Ovary (tissue), 3 donors: ENCODE results near the gene AKR1E2.

Experiments used
- EP300 ChIP-seq: sonication (generic); formaldehyde crosslinking; IDR thresholded peaks from one replicate; pipeline ENCODE4 v1.6.1; 2017; ENCODE audit warnings: antibody characterized with exemption
- TF ChIP-seq, protein P1 (sequence below), 3 donors: fragments of 450-650 bp in 2 of 3; fragments of 200-600 bp in 1 of 3; IDR thresholded peaks; one replicate each; pipeline versions ENCODE4 v1.5.1 to v1.8.0; 2016 to 2022; ENCODE audit warnings: antibody characterized with exemption in 3 of 3, mild to moderate bottlenecking in 1 of 3
- donor health status: DM: no; HTN: no; CAD: no.

DNA sequence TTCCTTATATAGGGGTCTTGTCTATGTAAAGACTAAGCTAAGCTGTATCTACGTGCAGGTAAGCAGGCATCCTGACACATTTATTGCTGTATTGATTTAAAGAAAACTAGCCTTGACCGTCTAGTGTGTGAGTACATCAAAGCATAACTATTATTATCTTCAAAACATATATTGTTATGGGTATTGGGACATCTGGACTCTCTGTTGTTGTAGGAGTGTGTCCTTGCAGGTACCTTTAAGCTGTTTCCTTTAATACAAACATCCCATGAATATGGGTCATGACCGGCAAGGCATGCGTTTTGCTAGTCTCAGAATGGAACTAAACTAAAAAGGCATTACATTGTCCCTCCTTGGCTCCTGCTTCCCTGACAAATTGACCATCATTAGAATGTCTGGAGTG lies 35.1 kb upstream of the AKR1E2 start:
- no peak for TF ChIP-seq EP300
- TF ChIP-seq, protein P1, sequence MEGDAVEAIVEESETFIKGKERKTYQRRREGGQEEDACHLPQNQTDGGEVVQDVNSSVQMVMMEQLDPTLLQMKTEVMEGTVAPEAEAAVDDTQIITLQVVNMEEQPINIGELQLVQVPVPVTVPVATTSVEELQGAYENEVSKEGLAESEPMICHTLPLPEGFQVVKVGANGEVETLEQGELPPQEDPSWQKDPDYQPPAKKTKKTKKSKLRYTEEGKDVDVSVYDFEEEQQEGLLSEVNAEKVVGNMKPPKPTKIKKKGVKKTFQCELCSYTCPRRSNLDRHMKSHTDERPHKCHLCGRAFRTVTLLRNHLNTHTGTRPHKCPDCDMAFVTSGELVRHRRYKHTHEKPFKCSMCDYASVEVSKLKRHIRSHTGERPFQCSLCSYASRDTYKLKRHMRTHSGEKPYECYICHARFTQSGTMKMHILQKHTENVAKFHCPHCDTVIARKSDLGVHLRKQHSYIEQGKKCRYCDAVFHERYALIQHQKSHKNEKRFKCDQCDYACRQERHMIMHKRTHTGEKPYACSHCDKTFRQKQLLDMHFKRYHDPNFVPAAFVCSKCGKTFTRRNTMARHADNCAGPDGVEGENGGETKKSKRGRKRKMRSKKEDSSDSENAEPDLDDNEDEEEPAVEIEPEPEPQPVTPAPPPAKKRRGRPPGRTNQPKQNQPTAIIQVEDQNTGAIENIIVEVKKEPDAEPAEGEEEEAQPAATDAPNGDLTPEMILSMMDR (IDR thresholded peaks at IDR 0.05) = no peak
